Measurements from ENCODE around the gene THAP11.

THAP11 gene

DNA sequence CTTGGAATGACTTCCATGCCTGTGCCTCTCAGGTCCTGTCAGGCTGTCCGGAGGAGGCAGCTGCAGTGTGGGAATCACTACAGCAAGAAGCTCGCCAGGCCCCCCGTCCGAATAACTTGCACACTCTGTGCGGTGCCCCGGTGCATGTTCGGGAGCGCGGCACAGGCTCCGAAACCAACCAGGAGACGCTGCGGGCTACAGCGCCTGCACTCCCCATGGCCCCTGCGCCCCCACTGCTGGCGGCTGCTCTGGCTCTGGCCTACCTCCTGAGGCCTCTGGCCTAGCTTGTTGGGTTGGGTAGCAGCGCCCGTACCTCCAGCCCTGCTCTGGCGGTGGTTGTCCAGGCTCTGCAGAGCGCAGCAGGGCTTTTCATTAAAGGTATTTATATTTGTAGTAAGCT is 43.9 kb downstream of the THAP11 start:
- DNase-seq, result no peak

DNA sequence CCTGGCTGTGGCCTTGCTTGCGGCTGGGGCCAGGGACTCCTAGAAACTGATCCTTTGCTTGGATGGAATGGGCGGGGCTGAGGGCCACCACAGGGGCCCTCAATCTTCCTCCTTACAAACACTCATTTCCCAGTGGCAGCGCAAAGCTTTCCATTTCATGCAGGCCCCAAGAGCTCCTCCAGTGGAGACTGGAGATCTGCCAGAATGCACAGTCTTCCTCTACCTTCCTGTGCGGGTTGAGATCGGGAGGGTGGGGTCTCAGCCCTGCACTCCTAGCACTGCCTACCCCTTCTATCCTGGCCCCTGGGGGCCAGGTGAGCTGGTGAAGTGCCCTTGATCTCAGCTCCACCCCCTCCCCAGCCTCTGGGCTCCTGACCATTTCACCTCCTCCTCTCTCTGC is 44.3 kb downstream of the THAP11 start:
- DNase-seq, result peak in 1 of 3 experiments; percentile 64

DNA sequence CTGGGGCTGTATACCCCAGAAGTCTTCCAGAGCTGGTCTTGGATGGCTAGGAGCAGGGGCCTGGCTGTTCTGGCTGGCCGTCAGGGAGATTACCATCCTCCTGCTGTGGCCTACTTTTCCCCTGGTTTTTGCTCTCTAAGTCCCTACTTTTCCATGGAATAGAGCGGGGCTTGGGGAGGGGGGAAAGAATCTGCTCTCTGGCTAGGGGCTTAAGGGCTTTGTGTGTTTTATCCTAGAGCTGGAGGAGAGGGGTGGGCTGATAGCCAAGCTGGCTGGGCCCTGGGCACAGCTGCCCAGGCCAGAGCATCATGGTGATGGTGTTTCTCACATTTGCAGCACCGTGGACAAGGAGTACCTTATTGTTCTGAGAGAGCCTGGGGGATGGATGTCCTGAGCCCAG is 46.2 kb downstream of the THAP11 start:
- no peak for DNase-seq

DNA sequence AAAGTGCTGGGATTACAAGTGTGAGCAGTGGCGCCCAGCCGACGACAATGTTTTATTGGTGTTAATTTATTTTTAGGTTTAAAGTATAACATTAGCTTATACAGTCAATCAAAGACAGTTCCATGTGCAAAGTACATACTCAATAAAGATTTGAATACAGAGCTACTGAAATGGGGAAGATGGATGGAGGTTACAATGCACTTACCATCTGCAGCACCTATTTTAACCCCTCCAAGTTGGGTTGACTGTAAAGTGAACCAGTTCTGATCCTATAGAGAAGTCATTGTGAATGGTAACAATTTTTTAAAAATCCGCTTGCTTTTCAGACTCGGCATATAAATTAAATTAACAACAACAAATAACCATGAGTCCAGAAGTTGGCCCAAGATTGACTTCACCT is 50.3 kb downstream of the THAP11 start:
- DNase-seq, result no peak

DNA sequence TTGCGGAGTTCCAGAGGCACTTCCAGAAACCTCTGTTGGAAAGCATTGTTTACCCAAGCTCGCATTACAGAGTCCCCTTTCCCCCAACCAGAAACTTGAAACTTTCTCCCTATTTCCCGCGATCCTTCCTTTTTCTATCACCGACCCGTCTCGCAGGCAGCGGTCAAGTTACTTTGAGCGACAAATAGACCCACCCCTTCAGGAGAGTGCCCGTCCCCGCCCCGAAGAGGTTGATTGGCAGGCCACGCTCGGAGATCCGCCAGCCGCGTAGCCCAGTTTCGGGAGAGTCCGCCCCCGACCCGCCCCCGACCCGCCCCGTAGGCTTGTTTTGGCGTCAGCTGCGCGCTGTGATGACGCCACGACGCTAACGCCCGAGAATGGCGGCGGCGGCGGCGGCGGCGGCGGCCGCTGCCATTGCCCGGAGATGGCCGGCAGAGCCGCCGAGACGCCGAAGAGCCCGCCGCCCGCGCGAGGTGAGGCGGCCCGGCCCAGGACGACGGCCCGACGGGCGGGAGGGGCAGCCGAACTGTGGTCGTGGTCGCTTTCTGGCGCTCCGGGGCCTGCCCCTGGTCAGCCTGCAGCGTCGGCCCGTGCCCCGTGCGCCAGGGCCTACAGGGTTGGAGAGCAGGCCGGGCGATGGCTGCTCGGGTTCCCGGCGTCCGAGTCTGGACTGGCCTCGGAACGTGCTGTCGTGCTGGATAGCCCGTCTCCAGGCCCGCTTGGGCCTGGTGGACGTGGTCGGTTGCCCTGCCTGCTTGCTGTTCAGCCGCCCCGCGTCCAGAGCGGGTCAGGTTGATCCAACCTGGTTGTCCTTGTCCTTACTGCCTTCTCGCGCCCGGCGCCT is 51.0 kb downstream of the THAP11 start, which contains the start of gene PSKH1:
Gene PSKH1, plus strand, starts transcription at position 356 of the 844 bp plus-strand sequence. CDS start 15,496 bp downstream, outside the sequence.
- DNase-seq, result peak; percentile 90 to 95 (median 91)
